ENCODE results near the gene MGST2.

MGST2 gene

DNA sequence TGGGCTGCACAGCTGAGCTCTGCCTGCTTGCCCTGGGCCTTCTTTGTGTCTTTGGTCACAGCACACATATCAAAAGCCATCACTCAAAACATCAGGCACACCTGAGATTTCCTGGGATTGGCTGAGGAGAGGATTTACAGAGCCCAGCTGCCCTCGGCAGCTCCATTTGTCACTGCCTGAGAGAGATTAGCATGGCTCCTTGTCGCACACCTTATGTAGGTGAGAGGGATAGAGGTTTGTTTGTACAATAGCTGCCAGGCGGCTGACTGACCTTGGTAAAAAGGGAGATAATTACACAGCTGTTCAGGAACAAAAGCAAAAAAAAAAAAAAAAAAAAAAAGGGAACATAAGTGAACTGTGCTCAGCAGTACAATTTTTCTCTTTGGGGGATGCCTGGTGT lies 63.2 kb downstream of the MGST2 start:
- TF ChIP-seq, protein P1, sequence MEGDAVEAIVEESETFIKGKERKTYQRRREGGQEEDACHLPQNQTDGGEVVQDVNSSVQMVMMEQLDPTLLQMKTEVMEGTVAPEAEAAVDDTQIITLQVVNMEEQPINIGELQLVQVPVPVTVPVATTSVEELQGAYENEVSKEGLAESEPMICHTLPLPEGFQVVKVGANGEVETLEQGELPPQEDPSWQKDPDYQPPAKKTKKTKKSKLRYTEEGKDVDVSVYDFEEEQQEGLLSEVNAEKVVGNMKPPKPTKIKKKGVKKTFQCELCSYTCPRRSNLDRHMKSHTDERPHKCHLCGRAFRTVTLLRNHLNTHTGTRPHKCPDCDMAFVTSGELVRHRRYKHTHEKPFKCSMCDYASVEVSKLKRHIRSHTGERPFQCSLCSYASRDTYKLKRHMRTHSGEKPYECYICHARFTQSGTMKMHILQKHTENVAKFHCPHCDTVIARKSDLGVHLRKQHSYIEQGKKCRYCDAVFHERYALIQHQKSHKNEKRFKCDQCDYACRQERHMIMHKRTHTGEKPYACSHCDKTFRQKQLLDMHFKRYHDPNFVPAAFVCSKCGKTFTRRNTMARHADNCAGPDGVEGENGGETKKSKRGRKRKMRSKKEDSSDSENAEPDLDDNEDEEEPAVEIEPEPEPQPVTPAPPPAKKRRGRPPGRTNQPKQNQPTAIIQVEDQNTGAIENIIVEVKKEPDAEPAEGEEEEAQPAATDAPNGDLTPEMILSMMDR (IDR thresholded peaks at IDR 0.05; ENCODE audit: borderline replicate concordance, insufficient read depth, low read depth, low read length): no peak
- no peak overlapping the region for H3K4me3 ChIP-seq (ENCODE audit: low read depth, low read length)

DNA sequence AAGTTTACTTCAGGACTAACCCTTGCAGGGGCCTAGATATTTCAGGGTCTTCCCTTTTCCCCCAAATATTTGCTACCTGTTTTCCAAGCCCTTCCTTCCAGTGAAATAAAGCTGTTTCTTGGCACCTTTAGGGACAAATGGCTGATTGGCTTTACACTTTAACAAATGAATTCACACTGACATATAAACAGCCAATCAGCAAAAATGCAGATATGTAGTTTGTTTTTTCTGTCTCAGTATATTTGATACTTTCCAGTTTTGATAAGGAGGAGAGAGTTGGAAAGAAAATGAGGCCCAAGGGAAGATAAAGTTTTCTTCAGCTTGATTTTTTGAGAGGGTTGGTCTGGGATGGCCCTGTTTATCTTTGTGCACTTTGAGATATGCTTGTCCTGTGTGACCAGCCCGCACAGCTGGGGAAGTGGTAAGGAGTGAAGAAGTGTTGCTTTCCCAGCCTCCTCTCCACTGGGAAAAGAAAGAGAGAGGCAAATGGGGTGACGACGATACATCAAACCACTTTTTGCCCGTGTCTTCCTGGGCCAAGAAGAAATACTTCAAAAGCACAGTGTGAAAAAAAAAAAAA lies 67.5 kb downstream of the MGST2 start:
- TF ChIP-seq, protein P1 (IDR thresholded peaks at IDR 0.05; ENCODE audit: borderline replicate concordance, insufficient read depth, low read depth, low read length): no peak
- no peak overlapping the region for H3K4me3 ChIP-seq (ENCODE audit: low read depth, low read length)

DNA sequence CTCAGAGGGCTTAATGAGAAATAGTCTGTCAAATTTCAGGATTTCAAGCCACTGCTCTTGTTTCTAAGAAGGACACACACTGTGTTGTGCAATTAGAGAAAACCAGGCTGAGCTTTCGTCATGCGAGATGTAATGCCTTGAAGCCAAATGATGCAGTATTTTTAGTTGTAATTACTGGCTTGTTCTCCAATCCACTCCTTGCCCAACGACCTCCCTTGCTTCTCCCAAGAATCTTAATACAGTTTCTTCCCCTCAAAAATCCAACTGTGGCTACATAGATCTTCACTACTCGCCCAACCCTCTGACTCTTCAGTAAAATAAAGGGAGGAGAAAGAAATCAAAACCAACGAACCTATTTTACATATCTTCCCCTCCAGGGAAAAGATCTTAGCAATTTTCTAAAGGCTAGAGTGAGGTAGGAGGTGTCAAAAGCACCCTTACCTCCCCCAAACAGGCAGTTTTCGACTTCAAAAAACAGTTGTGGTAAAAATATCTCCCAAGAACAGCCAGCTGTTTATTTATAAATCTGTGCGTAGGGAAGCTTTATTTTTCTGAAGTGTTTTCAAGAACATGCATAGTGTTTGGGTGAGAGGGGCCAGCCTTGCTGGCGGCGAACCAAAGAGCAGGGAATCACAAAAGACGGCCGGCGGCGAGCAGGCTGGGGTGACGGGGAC lies 68.7 kb downstream of the MGST2 start:
- TF ChIP-seq, protein P1 (IDR thresholded peaks at IDR 0.05; ENCODE audit: borderline replicate concordance, insufficient read depth, low read depth, low read length): no peak
- H3K4me3 ChIP-seq (ENCODE audit: low read depth, low read length): no peak overlapping the region

DNA sequence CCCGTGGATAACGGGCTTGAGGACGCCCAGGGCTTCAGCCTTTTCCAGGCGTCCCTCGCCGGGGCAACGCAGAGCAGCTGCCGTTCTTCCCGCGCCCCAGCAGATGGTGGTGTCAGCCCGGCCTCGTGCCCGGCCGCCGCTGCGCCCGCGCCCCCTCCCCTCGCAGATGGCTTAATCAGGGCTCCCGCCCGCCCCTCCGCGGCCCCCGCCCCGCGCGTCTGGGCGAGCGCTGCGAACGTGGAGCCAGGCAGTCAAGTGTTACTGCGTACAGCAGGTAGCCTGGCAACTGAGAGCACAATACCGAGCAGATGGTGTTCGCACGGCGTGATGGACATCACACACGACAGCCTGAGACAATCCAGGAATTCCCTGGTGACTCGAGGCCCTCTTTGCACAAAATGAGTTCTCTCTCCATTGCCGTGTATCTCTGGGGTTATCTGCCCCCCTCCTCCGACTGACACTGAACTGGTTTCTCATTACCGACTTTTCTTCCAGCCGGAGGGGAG lies 69.3 kb downstream of the MGST2 start:
- TF ChIP-seq, protein P1 (IDR thresholded peaks at IDR 0.05; ENCODE audit: borderline replicate concordance, insufficient read depth, low read depth, low read length): peak; percentile 59; the same call in 1 of the 2 replicates
- no peak overlapping the region for H3K4me3 ChIP-seq (ENCODE audit: low read depth, low read length)

DNA sequence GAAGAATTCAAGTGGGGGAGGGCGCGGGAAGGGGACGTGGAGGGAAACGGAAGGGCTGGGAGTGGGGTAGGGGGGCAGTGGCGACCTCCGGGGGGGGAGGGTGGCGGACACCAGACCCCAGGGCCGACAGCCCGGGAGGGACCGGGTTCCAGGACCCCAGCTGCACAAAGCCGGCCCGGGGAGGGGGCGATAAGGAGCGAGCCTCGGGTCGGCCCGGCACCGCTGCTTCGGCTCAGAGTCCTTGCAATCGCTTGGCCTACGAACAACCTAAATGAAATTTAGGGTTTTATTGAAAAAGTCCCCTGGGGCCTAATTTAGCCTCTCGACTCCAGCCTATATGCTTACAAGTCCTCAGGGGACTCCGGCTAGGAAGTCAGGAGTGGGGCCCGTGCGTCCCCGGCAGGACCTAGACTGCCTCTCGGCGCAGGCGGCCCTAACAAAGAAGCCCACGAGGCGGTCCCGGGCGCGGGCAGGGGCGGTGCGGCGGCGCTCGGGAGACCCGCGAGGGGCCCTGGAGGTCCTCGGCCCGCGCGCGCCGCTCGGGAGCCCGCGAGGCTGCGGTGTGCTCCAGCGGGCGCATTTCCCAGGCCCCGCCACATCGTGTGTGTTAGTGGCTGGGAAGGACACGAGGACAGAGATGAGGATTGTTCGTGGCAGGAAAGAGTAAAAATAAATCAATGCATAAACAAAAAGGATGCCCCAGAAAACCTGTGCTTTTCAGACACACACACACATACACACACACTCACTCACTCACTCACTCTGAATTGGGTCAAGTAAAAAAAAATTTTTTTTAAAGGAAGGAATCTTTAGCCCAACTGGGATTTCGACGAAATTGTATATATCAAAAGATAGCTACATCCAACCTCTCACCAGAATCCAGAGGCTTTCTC lies 70.0 kb downstream of the MGST2 start:
- TF ChIP-seq, protein P1 (IDR thresholded peaks at IDR 0.05; ENCODE audit: borderline replicate concordance, insufficient read depth, low read depth, low read length): no peak
- no peak overlapping the region for H3K4me3 ChIP-seq (ENCODE audit: low read depth, low read length)

DNA sequence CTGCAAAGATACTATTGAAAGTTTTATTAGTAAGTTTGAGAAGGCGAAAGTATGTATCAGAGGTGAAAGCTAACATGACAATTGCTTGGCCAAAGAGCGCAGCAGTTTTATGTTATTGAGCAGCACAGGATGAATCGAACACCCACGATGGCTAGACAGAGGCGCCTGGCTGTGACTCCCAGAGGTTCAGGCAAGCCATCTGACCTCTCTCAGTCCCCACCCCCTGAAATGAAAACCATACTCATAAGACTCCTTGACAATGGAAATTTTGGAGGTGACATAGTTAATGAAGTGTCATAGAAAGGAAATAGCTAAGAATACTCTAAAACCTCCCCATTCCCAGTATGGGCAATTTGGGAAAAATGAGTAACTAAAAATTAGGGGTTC lies 70.6 kb downstream of the MGST2 start:
- TF ChIP-seq, protein P1 (IDR thresholded peaks at IDR 0.05; ENCODE audit: borderline replicate concordance, insufficient read depth, low read depth, low read length): no peak
- no peak overlapping the region for H3K4me3 ChIP-seq (ENCODE audit: low read depth, low read length)

All from GM12875 (cell line).